HCT116 (cell line): ENCODE data around the gene ADCYAP1. TPM values are rescaled to one million over a fixed set of nuclear protein-coding genes. Genes with fewer than 3 reads are reported as not detected.

Experiments used
- ATAC-seq: fragments of 200-7000 bp; cut with Tn5 transposase; 2 replicates; pipeline ENCODE4 v1.9.1; 2020; ENCODE audit warnings: mild to moderate bottlenecking, moderate library complexity
- BruUV-seq: library from RNA; stranded (reverse); fragments of 400-500 nt; replicated peaks from 2 replicates; lab custom pipeline; 2021; lab: Mats Ljungman, UMichigan
- CTCF ChIA-PET: fragments of 300-600 bp; sonication (Branson Sonifier 250); formaldehyde crosslinking; loops from one replicate; lab custom pipeline; 2021; ENCODE audit warnings: antibody characterized with exemption; lab: Charles Lee
- POLR2A ChIA-PET: fragments of 300-600, 350-600 bp; sonication (Branson Sonifier 250); formaldehyde crosslinking; loops from one replicate; lab custom pipeline; 2021; ENCODE audit warnings: antibody characterized with exemption; lab: Charles Lee
- RAD21 ChIA-PET, 2 experiments: fragments of 300-600 bp; sonication (Branson Sonifier 250); formaldehyde crosslinking; loops; one replicate each; lab custom pipeline; 2023; ENCODE audit warnings: low total read pairs in 2 of 2; ENCODE audit not compliant: uncharacterized antibody in 2 of 2, unreplicated experiment in 2 of 2, low non-redundant PET in 1 of 2; lab: Charles Lee
- DNase-seq: peaks from one replicate; pipeline ENCODE4 v3.0.0-alpha.2; 2010; ENCODE audit warnings: low read depth, low spot score
- H2AFZ ChIP-seq: fragments of 200-600 bp; shearing (Covaris generic), sonication (generic); 2 replicates; pipeline ENCODE4 v1.6.1; 2017; ENCODE audit warnings: low read depth, mixed run types, mixed read lengths, antibody characterized with exemption, low read length; ENCODE audit not compliant: poor library complexity, severe bottlenecking
- H3K27ac ChIP-seq: 2 replicates; pipeline ENCODE4 v1.5.1; 2012; ENCODE audit warnings: low read depth, low read length
- H3K27me3 ChIP-seq: fragments of 200-600 bp; sonication (generic); 2 replicates; pipeline ENCODE4 v1.6.1; 2016; ENCODE audit warnings: mixed run types, low read length, mixed read lengths; ENCODE audit not compliant: insufficient read depth
- H3K36me3 ChIP-seq, 2 experiments: fragments of 200-500 bp in 1 of 2; fragments of 200-600 bp in 1 of 2; sonication (Bioruptor generic) in 1 of 2; sonication (generic) in 1 of 2; 2 replicates each; pipeline versions ENCODE4 v1.5.1 to v1.6.1; 2014 to 2016; ENCODE audit warnings: low read length in 2 of 2, inconsistent platforms in 1 of 2, mixed read lengths in 1 of 2, mixed run types in 1 of 2; ENCODE audit not compliant: insufficient read depth in 2 of 2, control insufficient read depth in 1 of 2
- H3K4me1 ChIP-seq, 2 experiments: fragments of 200-600 bp in 1 of 2; sonication (generic) in 1 of 2; 2 replicates each; pipeline versions ENCODE4 v1.5.1 to v1.6.1; 2012 to 2017; ENCODE audit warnings: low read length in 2 of 2, inconsistent platforms in 1 of 2, mild to moderate bottlenecking in 1 of 2, mixed read lengths in 1 of 2, mixed run types in 1 of 2, moderate library complexity in 1 of 2; ENCODE audit not compliant: insufficient read depth in 2 of 2, control insufficient read depth in 1 of 2
- H3K4me2 ChIP-seq: fragments of 200-600 bp; sonication (generic); 2 replicates; pipeline ENCODE4 v1.6.1; 2017; ENCODE audit warnings: mixed run types, low read length, mixed read lengths
- H3K4me3 ChIP-seq, 2 experiments: fragments of 200-600 bp in 1 of 2; sonication (generic) in 1 of 2; replicated peaks in 1 of 2; 2 replicates each; pipeline ENCODE4 v1.5.1; 2011 to 2016; ENCODE audit warnings: low read length in 2 of 2, control low read depth in 1 of 2, low read depth in 1 of 2, mild to moderate bottlenecking in 1 of 2, mixed read lengths in 1 of 2, mixed run types in 1 of 2
- H3K79me2 ChIP-seq: fragments of 200-600 bp; sonication (generic); 2 replicates; pipeline ENCODE4 v1.6.1; 2017; ENCODE audit warnings: mild to moderate bottlenecking, mixed run types, low read length, moderate library complexity, mixed read lengths; ENCODE audit not compliant: insufficient read depth
- H3K9ac ChIP-seq: fragments of 200-600 bp; sonication (generic); 2 replicates; pipeline ENCODE4 v1.6.1; 2016; ENCODE audit warnings: low read length, mixed read lengths
- H3K9me2 ChIP-seq: fragments of 200-600 bp; sonication (generic), shearing (Covaris generic); 2 replicates; pipeline ENCODE4 v1.6.1; 2017; ENCODE audit warnings: mixed run types, mild to moderate bottlenecking, moderate library complexity; ENCODE audit not compliant: insufficient read depth
- H3K9me3 ChIP-seq, 2 experiments: fragments of 200-500 bp in 1 of 2; fragments of 200-600 bp in 1 of 2; sonication (Bioruptor generic) in 1 of 2; sonication (generic) in 1 of 2; 2 replicates each; pipeline ENCODE4 v1.6.1; 2014 to 2017; ENCODE audit warnings: low read length in 2 of 2, mixed read lengths in 2 of 2, inconsistent platforms in 1 of 2, low read depth in 1 of 2, mild to moderate bottlenecking in 1 of 2, mixed run types in 1 of 2, moderate library complexity in 1 of 2; ENCODE audit not compliant: control insufficient read depth in 1 of 2, insufficient read depth in 1 of 2
- H4K20me1 ChIP-seq: fragments of 200-600 bp; sonication (generic), shearing (Covaris generic); 2 replicates; pipeline ENCODE4 v1.6.1; 2017; ENCODE audit warnings: mixed run types, mild to moderate bottlenecking, moderate library complexity; ENCODE audit not compliant: insufficient read depth
- ATF3 ChIP-seq: IDR thresholded peaks from 2 replicates; pipeline ENCODE4 v1.6.1; 2012
- CBX3 ChIP-seq: IDR thresholded peaks from 2 replicates; pipeline ENCODE4 v1.6.1; 2012; ENCODE audit warnings: low read depth
- CEBPB ChIP-seq: IDR thresholded peaks from 2 replicates; pipeline ENCODE4 v1.6.1; 2012; ENCODE audit warnings: low read depth
- CTCF ChIP-seq, 3 experiments: fragments of 200-600 bp in 1 of 3; sonication (generic) in 1 of 3; IDR thresholded peaks in 2 of 3; conservative IDR thresholded peaks in 1 of 3; 2 replicates each; pipeline ENCODE4 v1.5.1; 2012 to 2017; ENCODE audit warnings: low read depth in 2 of 3, low read length in 2 of 3, antibody characterized with exemption in 1 of 3, borderline replicate concordance in 1 of 3, control low read depth in 1 of 3, mild to moderate bottlenecking in 1 of 3, mixed read lengths in 1 of 3, mixed run types in 1 of 3, moderate library complexity in 1 of 3; ENCODE audit not compliant: insufficient read depth in 1 of 3
- ELF1 ChIP-seq: IDR thresholded peaks from 2 replicates; pipeline ENCODE4 v1.6.1; 2012; ENCODE audit warnings: low read depth, borderline replicate concordance
- EZH2phosphoT487 ChIP-seq: fragments of 200-600 bp; IDR thresholded peaks from 2 replicates; pipeline ENCODE4 v1.6.1; 2018; ENCODE audit warnings: antibody characterized with exemption, borderline replicate concordance
- FOSL1 ChIP-seq: IDR thresholded peaks from 2 replicates; pipeline ENCODE4 v1.6.1; 2012; ENCODE audit warnings: low read depth
- JUND ChIP-seq: IDR thresholded peaks from 2 replicates; pipeline ENCODE4 v1.6.1; 2012
- MAX ChIP-seq: IDR thresholded peaks from 2 replicates; pipeline ENCODE4 v1.6.1; 2012
- POLR2A ChIP-seq: IDR thresholded peaks from 2 replicates; pipeline ENCODE4 v1.7.0; 2011; ENCODE audit warnings: borderline replicate concordance; ENCODE audit not compliant: insufficient read depth, insufficient read length; ENCODE audit errors: extremely low read depth
- RAD21 ChIP-seq: IDR thresholded peaks from 2 replicates; pipeline ENCODE4 v1.6.1; 2012; ENCODE audit warnings: low read depth, mild to moderate bottlenecking
- REST ChIP-seq: IDR thresholded peaks from 2 replicates; pipeline ENCODE4 v1.6.1; 2012; ENCODE audit warnings: low read depth
- SIN3A ChIP-seq: IDR thresholded peaks from 2 replicates; pipeline ENCODE4 v1.6.1; 2012; ENCODE audit warnings: low read depth
- SP1 ChIP-seq: IDR thresholded peaks from 2 replicates; pipeline ENCODE4 v1.6.1; 2012; ENCODE audit warnings: low read depth
- SRF ChIP-seq: IDR thresholded peaks from 2 replicates; pipeline ENCODE4 v1.6.1; 2012; ENCODE audit warnings: low read depth
- TCF7L2 ChIP-seq: IDR thresholded peaks from 2 replicates; pipeline ENCODE4 v1.7.0; 2011; ENCODE audit warnings: borderline replicate concordance, inconsistent platforms; ENCODE audit not compliant: insufficient read depth, insufficient read length; ENCODE audit errors: extremely low read depth
- YY1 ChIP-seq: IDR thresholded peaks from 2 replicates; pipeline ENCODE4 v1.6.1; 2011; ENCODE audit warnings: low read length, low read depth, moderate library complexity, mild to moderate bottlenecking; ENCODE audit not compliant: insufficient replicate concordance; ENCODE audit errors: extremely low read depth
- ZBTB33 ChIP-seq: IDR thresholded peaks from 2 replicates; pipeline ENCODE4 v1.6.1; 2011; ENCODE audit warnings: mild to moderate bottlenecking, low read length, moderate library complexity; ENCODE audit not compliant: insufficient replicate concordance; ENCODE audit errors: extremely low read depth
- ZFX ChIP-seq: fragments of 450-650 bp; IDR thresholded peaks from 2 replicates; pipeline ENCODE4 v1.6.1; 2017
- ZNF274 ChIP-seq: fragments of 200-500 bp; sonication (Bioruptor generic); IDR thresholded peaks from 2 replicates; pipeline ENCODE4 v1.6.1; 2014; ENCODE audit warnings: mild to moderate bottlenecking, low read depth, low read length, inconsistent platforms
- intact Hi-C: fragments of 100-400 bp; cut with micrococcal nuclease; formaldehyde crosslinking; loops from 2 replicates; pipeline ENCODE4 v1.10.0; 2022
- total RNA-seq: library from RNA; stranded (reverse); gene quantifications from one replicate; pipeline ENCODE4 v1.2.1, GENCODE V29; 2021; ENCODE audit not compliant: unreplicated experiment

The ADCYAP1 gene
- total RNA-seq, 1 experiment from 2014 or later, result not detected

- Histone ChIP-seq H4K20me1 (no peaks in the 10 kb centered on the region), H2AFZ (no peak overlapping the region), H3K27ac (no peak overlapping the region), H3K36me3 (no peaks in the 10 kb centered on the region), H3K9me3 (no peaks in the 10 kb centered on the region), H3K4me3 (no peak overlapping the region), H3K9me2 (no peaks in the 10 kb centered on the region)
- BruUV-seq, result no TSS peak
- DNase-seq, result no peak
- TF ChIP-seq TCF7L2, result no peak
- no peak for TF ChIP-seq CTCF (IDR thresholded peaks at IDR 0.05 in 2 of 3, conservative IDR thresholded peaks at IDR 0.05 in 1 of 3; ENCODE audit: borderline replicate concordance in 1 of 3, insufficient read depth in 1 of 3, low read depth in 2 of 3, low read length in 2 of 3)
- TF ChIP-seq ZNF274, result no peak
- TF ChIP-seq JUND, result no peak
- no peak for TF ChIP-seq SP1
- TF ChIP-seq ELF1, result no peak
- TF ChIP-seq CBX3, result no peak
- TF ChIP-seq SIN3A, result no peak
- no peak for TF ChIP-seq SRF
- no peak for TF ChIP-seq MAX
- TF ChIP-seq EZH2phosphoT487, result no peak
- TF ChIP-seq ZFX, result no peak
- no peak for TF ChIP-seq ZBTB33
- no peak for TF ChIP-seq CEBPB
- TF ChIP-seq REST, result no peak
- no peak for TF ChIP-seq FOSL1
- TF ChIP-seq RAD21, result no peak
- TF ChIP-seq ATF3, result no peak
- no peak for TF ChIP-seq POLR2A
- TF ChIP-seq YY1, result no peak
- TF ChIP-seq, all 23 proteins: peak for 0
- CTCF ChIA-PET, result no interaction called here
- no peaks in the 10 kb centered on the region for H3K79me2 ChIP-seq
- POLR2A ChIA-PET, result no interaction called here
- no peak overlapping the region for H3K9ac ChIP-seq
- no peak for ATAC-seq
- H3K4me2 ChIP-seq, result no peak overlapping the region
- no peaks in the 10 kb centered on the region for H3K4me1 ChIP-seq
- RAD21 ChIA-PET, result no interaction called here
- peaks cover 6% of the 10 kb centered on the region; the same call in 1 of the 2 replicates for H3K27me3 ChIP-seq
- intact Hi-C loops, result no loop called here
Observed at GRCh38 chr18:919078-919477, 14.4 kb downstream of the ADCYAP1 start.
